Measurements from ENCODE around the gene FKBP15.
"Not testable (repeated sequence)": the region's sequence is repeated elsewhere in the genome, so short reads cannot be mapped to it uniquely, and the experiment has no call there.

The FKBP15 gene

DNA sequence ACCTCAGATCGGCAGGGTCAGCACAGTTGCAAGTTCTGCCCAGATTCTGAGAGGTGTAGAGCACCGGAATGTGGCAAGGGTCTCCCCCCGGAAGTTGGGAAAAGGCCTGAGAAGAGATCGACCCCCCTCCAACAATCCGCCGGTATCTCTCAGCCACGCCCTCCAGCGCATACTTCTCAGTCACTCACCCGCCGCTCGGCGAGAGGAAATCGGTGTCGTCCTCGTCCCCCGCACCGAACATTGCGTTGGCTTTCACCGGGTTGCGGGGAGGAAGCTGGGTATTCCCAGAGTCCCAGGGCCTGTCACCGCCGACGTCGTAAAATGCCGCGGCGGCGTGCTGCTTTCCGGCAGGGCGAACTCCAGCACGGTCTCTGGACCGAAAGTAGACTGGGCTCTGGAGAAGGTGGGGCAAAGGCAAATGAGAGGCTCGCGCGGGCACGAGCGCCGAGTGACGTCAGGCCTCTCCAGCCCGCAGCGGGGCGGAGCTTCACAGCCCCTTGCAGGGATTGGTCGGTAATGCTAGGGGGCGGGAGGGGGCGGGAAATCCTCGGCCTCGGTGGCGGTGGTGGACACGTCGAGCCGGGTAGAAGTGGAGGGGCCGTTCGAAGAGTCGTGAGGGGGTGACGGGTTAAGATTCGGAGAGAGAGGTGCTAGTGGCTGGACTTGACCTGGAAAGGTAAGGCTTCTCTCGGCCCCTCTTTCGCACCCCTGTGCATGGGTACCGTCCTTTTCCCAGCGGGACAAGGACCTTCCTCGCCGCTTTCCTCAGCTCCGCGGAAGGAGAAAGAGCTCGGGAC, at the start of gene FKBP15, which contains the start of gene SLC31A1:
FKBP15 (minus strand) TSS at position 275 of the 797 bp plus-strand sequence; CDS start at position 241, 34 bp downstream.
SLC31A1 (plus strand) TSS at position 542 of the 797 bp plus-strand sequence. CDS start 34,605 bp downstream, outside the sequence.
- peak; percentile 91 for DNase-seq (ENCODE audit: low read depth)

- no peak for DNase-seq (ENCODE audit: low read depth)
Observed at GRCh38 chr9:113269871-113270270, 48.8 kb upstream of the FKBP15 start.

DNA sequence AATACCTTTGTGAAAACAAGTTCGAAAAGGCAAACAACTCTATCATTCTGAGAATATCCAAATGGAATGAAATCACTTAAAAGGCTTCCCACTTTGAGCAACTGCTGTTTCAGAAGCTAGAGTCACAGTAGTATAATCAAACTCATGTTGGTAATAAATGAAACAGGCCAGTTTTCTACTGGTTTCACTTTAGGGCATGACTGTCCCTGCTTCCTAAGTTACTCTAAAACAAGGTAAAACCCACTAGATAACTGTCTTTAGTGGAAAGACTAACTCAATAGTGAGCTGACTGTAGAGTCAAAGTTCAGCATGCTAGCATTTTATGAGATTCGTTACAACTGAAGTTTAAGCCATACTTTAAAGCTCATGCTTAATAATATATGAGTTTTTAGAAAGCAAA, 48.3 kb upstream of the FKBP15 start:
- no peak for DNase-seq (ENCODE audit: low read depth)

- DNase-seq (ENCODE audit: low read depth): no peak
Observed at GRCh38 chr9:113267911-113268566, 47.0 kb upstream of the FKBP15 start.

- no peak for DNase-seq (ENCODE audit: low read depth)
Observed at GRCh38 chr9:113266174-113266573, 45.1 kb upstream of the FKBP15 start.

DNA sequence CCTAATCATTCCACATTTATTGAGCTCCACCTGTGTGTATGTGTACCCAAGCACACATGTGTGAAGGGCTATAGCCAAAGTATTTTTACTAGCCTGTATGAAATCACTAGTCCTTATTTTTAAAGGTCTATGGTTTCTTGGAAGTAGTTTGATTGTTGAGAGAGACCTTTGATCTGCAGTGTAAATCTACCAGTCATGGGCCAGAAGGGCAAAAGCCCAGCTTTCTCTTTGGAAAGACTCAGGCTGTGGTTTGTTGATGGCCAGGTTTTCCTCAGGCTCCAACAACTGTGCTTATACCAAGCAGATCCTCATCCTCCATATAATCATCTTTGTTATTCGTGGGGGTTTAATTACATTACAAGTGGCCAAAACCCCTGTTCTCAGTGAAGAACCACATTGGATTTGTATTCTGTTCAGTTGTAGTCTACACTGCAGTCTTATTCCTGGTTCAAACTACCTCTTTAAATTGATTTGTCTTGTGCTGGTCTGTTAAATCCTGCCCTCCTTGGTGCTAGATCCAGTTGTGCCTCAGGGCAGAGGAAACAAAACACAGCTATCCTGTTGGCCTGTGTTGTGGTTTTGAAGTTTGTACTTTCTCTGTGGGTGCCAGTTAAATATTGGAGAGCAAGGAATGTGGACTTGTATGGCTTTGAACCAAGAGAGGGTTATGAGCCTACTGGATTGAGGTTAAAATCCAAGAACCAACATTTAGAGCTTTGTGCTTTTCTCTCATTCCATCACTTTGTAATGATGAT, 41.0 kb upstream of the FKBP15 start:
- DNase-seq (ENCODE audit: low read depth): no peak

- no peak for DNase-seq (ENCODE audit: low read depth)
Observed at GRCh38 chr9:113258282-113258681, 37.2 kb upstream of the FKBP15 start.

GRCh38 chr9:113257863-113258262, 36.8 kb upstream of the FKBP15 start:
- DNase-seq (ENCODE audit: low read depth): no peak

- no peak for DNase-seq (ENCODE audit: low read depth)
Observed at GRCh38 chr9:113255438-113255837, 34.4 kb upstream of the FKBP15 start.

- no peak for DNase-seq (ENCODE audit: low read depth)
Observed at GRCh38 chr9:113254991-113255390, 33.9 kb upstream of the FKBP15 start.

DNA sequence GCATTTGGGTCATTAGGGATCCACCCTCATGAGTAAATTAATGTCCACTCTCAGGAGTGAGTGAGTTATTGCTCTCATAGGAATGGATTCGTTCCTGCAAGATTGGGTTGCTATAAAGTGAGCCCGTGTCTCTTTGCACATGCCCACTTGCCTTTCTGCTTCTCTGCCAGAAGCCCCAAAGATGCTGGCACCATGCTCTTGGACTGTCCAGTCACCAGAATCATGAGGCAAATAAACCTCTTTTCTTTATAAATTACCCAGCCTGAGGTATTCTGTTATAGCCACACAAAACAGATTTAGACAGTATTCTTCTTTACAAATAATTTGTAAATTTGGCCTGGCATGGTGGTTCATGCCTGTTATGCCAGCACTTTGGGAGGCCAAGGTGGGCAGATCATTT, 29.7 kb upstream of the FKBP15 start:
- DNase-seq (ENCODE audit: low read depth): no peak

- DNase-seq (ENCODE audit: low read depth): not testable (repeated sequence)
Observed at GRCh38 chr9:113249661-113250060, 28.6 kb upstream of the FKBP15 start.

GRCh38 chr9:113247640-113248039, 26.6 kb upstream of the FKBP15 start:
- no peak for DNase-seq (ENCODE audit: low read depth)

- no peak for DNase-seq (ENCODE audit: low read depth)
Observed at GRCh38 chr9:113246928-113247327, 25.9 kb upstream of the FKBP15 start.

DNA sequence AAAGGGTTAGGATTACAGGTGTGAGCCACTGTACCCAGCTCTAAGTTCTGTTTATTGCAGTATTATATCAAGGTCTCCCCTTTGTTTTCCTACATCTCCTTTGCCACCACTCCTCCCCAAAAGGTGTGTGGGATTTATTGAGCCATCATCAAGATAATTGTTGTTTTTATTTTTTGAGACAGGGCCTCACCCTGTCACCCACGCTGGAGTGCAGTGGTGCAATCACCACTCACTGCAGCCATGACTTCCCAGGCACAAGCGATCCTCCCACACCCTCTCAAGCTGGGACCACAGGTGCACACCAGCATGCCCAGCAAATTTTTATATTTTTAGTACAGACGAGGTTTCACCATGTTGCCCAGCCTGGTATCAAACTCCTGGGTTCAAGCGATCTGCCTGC, 24.8 kb upstream of the FKBP15 start:
- DNase-seq (ENCODE audit: low read depth): no peak

GRCh38 chr9:113244556-113244955, 23.5 kb upstream of the FKBP15 start:
- no peak for DNase-seq (ENCODE audit: low read depth)

GRCh38 chr9:113241161-113241560, 20.1 kb upstream of the FKBP15 start:
- no peak for DNase-seq (ENCODE audit: low read depth)

DNA sequence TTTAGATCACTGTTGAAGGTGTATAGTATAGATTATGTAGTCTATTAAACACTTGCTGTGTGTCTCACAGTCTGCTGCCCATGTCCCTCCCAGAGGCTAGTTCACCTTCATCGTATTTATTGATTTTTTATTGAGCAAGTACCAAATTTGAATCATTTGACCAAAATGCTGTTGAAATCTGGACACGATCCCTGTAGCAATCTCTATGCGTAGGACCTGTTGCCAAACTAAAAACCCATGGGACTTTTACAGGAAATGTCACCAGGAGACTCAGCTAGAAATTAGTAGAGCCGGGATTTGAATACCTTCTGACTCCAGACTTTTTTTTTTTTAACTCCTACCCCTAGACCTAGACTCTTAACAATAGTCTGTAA, 17.8 kb upstream of the FKBP15 start:
- DNase-seq (ENCODE audit: low read depth): no peak

DNA sequence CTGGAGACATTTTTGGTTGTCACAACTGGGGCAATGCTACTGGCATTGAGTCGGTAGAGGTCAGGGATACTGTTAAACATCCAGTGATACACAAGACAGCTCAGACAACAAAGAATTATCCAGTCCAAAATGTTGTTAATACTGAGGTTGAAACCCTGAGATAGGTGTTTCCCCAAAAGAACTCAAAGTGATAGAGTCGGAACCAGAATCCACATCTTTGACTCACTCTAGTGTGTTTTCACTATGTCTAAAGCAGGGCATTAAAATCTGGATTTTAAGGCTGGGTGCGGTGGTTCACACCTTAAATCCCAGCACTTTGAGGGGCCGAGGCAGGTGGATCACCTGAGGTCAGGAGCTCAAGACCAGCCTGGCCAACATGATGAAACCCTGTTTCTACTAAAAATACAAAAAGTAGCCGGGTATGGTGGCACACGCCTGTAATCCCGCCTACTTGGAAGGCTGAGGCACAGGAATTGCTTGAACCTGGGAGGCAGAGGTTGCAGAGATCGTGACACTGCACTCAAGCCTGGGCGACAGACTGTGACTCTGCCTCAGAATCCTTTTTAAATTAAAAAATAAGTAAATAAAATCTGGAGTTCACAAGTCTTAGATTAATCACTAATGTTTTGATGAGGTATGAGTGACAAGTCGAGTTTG, 17.3 kb upstream of the FKBP15 start:
- DNase-seq (ENCODE audit: low read depth): no peak

DNA sequence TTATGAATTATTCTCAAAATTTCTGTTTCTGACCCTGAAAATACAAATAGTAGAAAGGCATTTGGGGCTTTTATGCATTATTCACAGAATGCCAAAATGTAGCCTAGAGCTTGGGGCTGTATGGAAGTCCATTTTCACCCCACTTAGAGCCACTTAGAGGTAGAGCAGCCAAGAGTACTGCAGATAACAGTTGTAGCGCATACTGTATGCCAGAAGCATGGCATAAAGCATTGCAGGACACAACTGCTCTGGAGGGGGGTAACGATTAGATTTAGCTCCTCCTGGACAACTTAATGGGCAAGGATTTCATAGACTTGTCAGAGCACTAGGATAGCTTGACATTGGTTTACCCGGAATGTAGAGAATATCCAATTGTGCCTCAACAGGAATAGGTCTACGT, 15.9 kb upstream of the FKBP15 start:
- DNase-seq (ENCODE audit: low read depth): no peak

GRCh38 chr9:113235701-113236255, 14.7 kb upstream of the FKBP15 start:
- not testable (repeated sequence) for DNase-seq (ENCODE audit: low read depth)

GRCh38 chr9:113231701-113232100, 10.6 kb upstream of the FKBP15 start:
- no peak for DNase-seq (ENCODE audit: low read depth)
